Middle frontal gyrus (tissue), 1 donor: ENCODE results near the gene HSD11B1L.
"Not testable (repeated sequence)": the region's sequence is repeated elsewhere in the genome, so short reads cannot be mapped to it uniquely, and the experiment has no call there.

ENCODE experiments used
- DNase-seq: peaks from one replicate; pipeline ENCODE4 v3.0.0-alpha.2; 2015; ENCODE audit warnings: low spot score; ENCODE audit errors: extremely low spot score

HSD11B1L gene

DNA sequence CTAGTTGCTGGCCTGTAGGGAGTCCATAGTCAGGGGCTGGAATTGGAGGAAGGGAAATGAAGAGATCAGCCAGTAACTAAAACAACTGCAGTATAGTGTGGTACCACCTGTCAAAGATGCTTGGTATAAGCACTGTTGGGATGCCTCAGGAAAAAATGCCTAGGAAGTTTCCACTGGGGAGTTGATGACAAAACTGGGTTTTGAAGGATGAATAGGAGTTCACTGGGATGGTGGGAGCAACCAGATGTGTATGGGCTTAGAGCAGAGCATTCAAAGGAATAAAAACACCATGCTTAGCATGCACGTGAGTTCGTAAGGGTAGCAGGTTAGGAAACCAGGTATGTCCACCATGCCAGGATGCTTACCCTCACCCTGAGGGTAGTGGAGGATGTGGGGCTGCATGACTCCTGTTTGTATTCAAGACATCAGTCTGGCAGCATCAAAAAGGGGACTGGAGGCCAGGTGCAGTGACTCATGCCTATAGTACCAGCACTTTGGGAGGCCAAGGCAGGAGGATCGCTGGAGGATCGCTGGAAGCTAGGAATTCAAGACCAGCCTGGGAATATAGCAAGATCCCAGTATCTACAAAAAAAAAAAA is 46.7 kb downstream of the HSD11B1L start:
- DNase-seq = no peak

DNA sequence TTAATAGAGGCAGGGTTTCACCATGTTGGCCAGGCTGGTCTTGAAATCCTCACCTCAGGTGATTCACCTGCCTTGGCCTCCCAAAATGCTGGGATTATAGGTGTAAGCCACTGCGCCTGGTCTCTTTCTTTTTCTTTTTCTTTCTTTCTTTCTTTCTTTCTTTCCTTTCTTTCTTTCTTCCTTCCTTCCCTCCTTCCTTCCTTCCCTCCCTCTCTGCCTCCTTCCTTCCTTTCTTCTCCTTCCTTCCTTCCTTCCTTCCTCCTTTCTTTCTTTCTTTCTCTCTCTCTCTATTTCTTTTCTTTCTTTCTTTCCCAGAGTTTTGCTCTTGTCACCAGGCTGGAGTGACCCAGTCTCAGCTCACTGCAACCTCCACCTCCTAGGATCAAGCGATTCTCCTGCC is 52.3 kb downstream of the HSD11B1L start:
- DNase-seq = not testable (repeated sequence)
